Measurements from ENCODE around the gene OARD1.
"Not testable (repeated sequence)": the region's sequence is repeated elsewhere in the genome, so short reads cannot be mapped to it uniquely, and the experiment has no call there.

Gene OARD1

DNA sequence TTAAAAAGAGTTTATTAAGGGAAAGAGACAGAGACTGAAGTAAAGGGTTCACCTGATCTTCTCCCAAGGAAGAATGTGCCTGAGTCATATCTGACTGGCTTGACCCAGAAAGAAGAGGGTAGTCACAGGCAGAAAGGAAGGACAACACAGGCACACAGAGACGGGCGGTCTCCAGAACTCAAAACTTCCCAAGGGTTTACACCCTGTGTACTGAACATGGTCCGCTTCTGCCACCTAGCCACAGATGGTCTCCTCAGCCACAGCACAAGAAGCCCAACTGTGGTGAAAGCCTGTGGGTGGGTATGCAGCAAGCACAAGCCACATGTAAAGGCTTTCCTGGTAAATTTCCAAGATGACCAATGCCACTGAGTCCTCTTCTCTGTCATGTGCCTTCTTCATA lies 50.3 kb downstream of the OARD1 start:
- H2BK15ac ChIP-seq (ENCODE audit: low read length): no peak overlapping the region
- no peak overlapping the region for H4K8ac ChIP-seq (ENCODE audit: low read depth, low read length)
- no peak overlapping the region for H2BK12ac ChIP-seq (ENCODE audit: low read length)
- no peaks in the 10 kb centered on the region for H3K79me1 ChIP-seq (ENCODE audit: low read depth, low read length)
- no peak overlapping the region for H3K4me3 ChIP-seq (ENCODE audit: low read length in 2 of 2)
- H3K4me2 ChIP-seq (ENCODE audit: insufficient read depth, low read length, poor library complexity, severe bottlenecking): no peak overlapping the region
- no peaks in the 10 kb centered on the region for H3K4me1 ChIP-seq (ENCODE audit: control insufficient read depth in 2 of 2, insufficient read depth in 1 of 2, low read depth in 1 of 2, low read length in 2 of 2)
- no peak overlapping the region for H3K14ac ChIP-seq (ENCODE audit: low read length)
- H3K27me3 ChIP-seq (ENCODE audit: control insufficient read depth in 3 of 3, insufficient read depth in 3 of 3, low read depth in 1 of 3, low read length in 3 of 3): no peaks in the 10 kb centered on the region
- no peak overlapping the region for H4K91ac ChIP-seq (ENCODE audit: low read depth, low read length, poor library complexity)
- H2AFZ ChIP-seq (ENCODE audit: low read length): no peak overlapping the region
- H2AK5ac ChIP-seq (ENCODE audit: low read depth, low read length): no peak overlapping the region
- no peak overlapping the region for H3K23ac ChIP-seq (ENCODE audit: low read depth, low read length, poor library complexity)
- H2BK120ac ChIP-seq (ENCODE audit: low read depth, low read length): no peak overlapping the region
- H3K9ac ChIP-seq (ENCODE audit: low read depth, low read length, poor library complexity): no peak overlapping the region
- H3K9me3 ChIP-seq (replicated peaks in 1 of 2; ENCODE audit: control insufficient read depth in 2 of 2, insufficient read depth in 1 of 2, low read depth in 1 of 2, low read length in 2 of 2): no peaks in the 10 kb centered on the region
- no peak for DNase-seq (ENCODE audit: low spot score)
- H3K36me3 ChIP-seq (replicated peaks in 1 of 2; ENCODE audit: control insufficient read depth in 2 of 2, insufficient read depth in 2 of 2, low read length in 2 of 2): no peaks in the 10 kb centered on the region
- H3K27ac ChIP-seq (replicated peaks; ENCODE audit: low read length): no peak overlapping the region
- H3K4ac ChIP-seq (ENCODE audit: low read length): no peak overlapping the region
- H3K18ac ChIP-seq (ENCODE audit: low read length): no peak overlapping the region
- WGBS, 2 donors (ENCODE audit: extremely low coverage in 2 of 2, insufficient read length in 2 of 2, insufficient replicate concordance in 1 of 2): no CpG with 5 or more reads among the region's 3 CpGs
- H2BK5ac ChIP-seq (ENCODE audit: low read length): no peak overlapping the region

DNA sequence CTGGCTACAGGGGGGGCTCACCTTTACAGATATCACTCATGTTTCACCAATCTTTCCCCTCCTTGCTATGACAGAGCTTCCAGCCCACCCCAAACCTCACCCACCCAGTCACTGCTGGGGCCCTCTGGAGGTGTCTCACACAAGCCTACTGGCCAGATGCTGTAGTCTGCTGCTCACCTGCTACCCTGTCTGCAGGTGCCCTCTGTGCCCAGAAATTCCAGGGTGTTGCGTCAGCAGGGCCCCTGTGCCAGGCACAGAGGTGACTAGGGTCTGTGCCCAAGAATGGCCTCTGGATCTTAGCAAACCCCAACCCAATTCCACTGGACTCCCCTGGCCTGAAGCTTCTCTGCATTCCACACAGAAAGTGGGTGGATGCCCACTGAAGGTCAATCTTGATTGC lies 54.5 kb downstream of the OARD1 start:
- Histone ChIP-seq H3K27ac (replicated peaks; ENCODE audit: low read length) (no peak overlapping the region), H3K4me1 (ENCODE audit: control insufficient read depth in 2 of 2, insufficient read depth in 1 of 2, low read depth in 1 of 2, low read length in 2 of 2) (no peaks in the 10 kb centered on the region), H2AK5ac (ENCODE audit: low read depth, low read length) (no peak overlapping the region), H4K91ac (ENCODE audit: low read depth, low read length, poor library complexity) (no peak overlapping the region), H3K4ac (ENCODE audit: low read length) (no peak overlapping the region), H3K9me3 (replicated peaks in 1 of 2; ENCODE audit: control insufficient read depth in 2 of 2, insufficient read depth in 1 of 2, low read depth in 1 of 2, low read length in 2 of 2) (peaks cover 0 to 2% of the 10 kb centered on the region in 2 donors), H3K4me2 (ENCODE audit: insufficient read depth, low read length, poor library complexity, severe bottlenecking) (no peak overlapping the region), H2AFZ (ENCODE audit: low read length) (no peak overlapping the region), H3K14ac (ENCODE audit: low read length) (no peak overlapping the region), H3K18ac (ENCODE audit: low read length) (no peak overlapping the region), H2BK12ac (ENCODE audit: low read length) (no peak overlapping the region), H2BK15ac (ENCODE audit: low read length) (no peak overlapping the region), H3K4me3 (ENCODE audit: low read length in 2 of 2) (no peak overlapping the region), H3K9ac (ENCODE audit: low read depth, low read length, poor library complexity) (no peak overlapping the region), H3K27me3 (ENCODE audit: control insufficient read depth in 3 of 3, insufficient read depth in 3 of 3, low read depth in 1 of 3, low read length in 3 of 3) (no peaks in the 10 kb centered on the region), H3K79me1 (ENCODE audit: low read depth, low read length) (no peaks in the 10 kb centered on the region), H4K8ac (ENCODE audit: low read depth, low read length) (no peak overlapping the region), H2BK5ac (ENCODE audit: low read length) (no peak overlapping the region), H3K23ac (ENCODE audit: low read depth, low read length, poor library complexity) (no peak overlapping the region), H3K36me3 (replicated peaks in 1 of 2; ENCODE audit: control insufficient read depth in 2 of 2, insufficient read depth in 2 of 2, low read length in 2 of 2) (no peaks in the 10 kb centered on the region), H2BK120ac (ENCODE audit: low read depth, low read length) (no peak overlapping the region)
- no CpG with 5 or more reads among the region's 1 CpG for WGBS, 2 donors (ENCODE audit: extremely low coverage in 2 of 2, insufficient read length in 2 of 2, insufficient replicate concordance in 1 of 2)
- DNase-seq (ENCODE audit: low spot score): no peak

DNA sequence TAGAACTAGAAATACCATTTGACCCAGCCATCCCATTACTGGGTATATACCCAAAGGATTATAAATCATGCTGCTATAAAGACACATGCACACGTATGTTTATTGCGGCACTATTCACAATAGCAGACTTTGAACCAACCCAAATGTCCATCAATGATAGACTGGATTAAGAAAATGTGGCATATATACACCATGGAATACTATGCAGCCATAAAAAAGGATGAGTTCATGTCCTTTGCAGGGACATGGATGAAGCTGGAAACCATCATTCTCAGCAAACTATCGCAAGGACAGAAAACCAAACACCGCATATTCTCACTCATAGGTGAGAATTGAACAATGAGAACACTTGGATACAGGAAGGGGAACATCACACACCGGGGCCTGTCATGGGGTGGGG lies 56.3 kb downstream of the OARD1 start:
- not testable (repeated sequence) for H2BK15ac ChIP-seq (ENCODE audit: low read length); H3K4me2 ChIP-seq (ENCODE audit: insufficient read depth, low read length, poor library complexity, severe bottlenecking); H4K91ac ChIP-seq (ENCODE audit: low read depth, low read length, poor library complexity); H3K36me3 ChIP-seq (replicated peaks in 1 of 2; ENCODE audit: control insufficient read depth in 2 of 2, insufficient read depth in 2 of 2, low read length in 2 of 2); H3K18ac ChIP-seq (ENCODE audit: low read length); H3K4ac ChIP-seq (ENCODE audit: low read length); H3K79me1 ChIP-seq (ENCODE audit: low read depth, low read length); H3K27me3 ChIP-seq (ENCODE audit: control insufficient read depth in 3 of 3, insufficient read depth in 3 of 3, low read depth in 1 of 3, low read length in 3 of 3); H3K4me3 ChIP-seq (ENCODE audit: low read length in 2 of 2); H2AK5ac ChIP-seq (ENCODE audit: low read depth, low read length); H4K8ac ChIP-seq (ENCODE audit: low read depth, low read length); H3K9ac ChIP-seq (ENCODE audit: low read depth, low read length, poor library complexity); H3K9me3 ChIP-seq (replicated peaks in 1 of 2; ENCODE audit: control insufficient read depth in 2 of 2, insufficient read depth in 1 of 2, low read depth in 1 of 2, low read length in 2 of 2); H2AFZ ChIP-seq (ENCODE audit: low read length); H3K23ac ChIP-seq (ENCODE audit: low read depth, low read length, poor library complexity); H3K4me1 ChIP-seq (ENCODE audit: control insufficient read depth in 2 of 2, insufficient read depth in 1 of 2, low read depth in 1 of 2, low read length in 2 of 2); H2BK12ac ChIP-seq (ENCODE audit: low read length); H3K14ac ChIP-seq (ENCODE audit: low read length); H3K27ac ChIP-seq (replicated peaks; ENCODE audit: low read length); H2BK120ac ChIP-seq (ENCODE audit: low read depth, low read length); DNase-seq (ENCODE audit: low spot score); H2BK5ac ChIP-seq (ENCODE audit: low read length)
- no CpG with 5 or more reads among the region's 5 CpGs for WGBS, 2 donors (ENCODE audit: extremely low coverage in 2 of 2, insufficient read length in 2 of 2, insufficient replicate concordance in 1 of 2)

DNA sequence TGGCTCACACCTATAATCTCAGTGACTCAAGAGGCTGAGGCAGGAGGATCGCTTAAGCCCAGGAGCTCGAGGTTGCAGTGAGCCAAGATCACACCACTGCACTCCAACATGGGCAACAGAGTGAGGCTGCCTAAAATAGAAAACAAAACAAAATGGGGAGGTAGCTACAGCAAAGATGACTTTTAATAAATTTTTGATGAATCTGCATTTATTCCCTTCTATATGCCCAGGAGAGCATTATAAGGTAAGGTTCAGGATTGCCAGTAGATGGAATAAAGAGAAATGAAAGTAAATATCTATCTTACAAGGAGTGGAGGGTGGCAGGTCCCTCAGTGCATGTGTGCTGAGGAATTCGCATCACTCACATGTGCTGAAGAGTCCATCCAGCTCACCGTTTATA lies 57.4 kb downstream of the OARD1 start:
- H3K79me1 ChIP-seq (ENCODE audit: low read depth, low read length): no peaks in the 10 kb centered on the region
- H3K4me2 ChIP-seq (ENCODE audit: insufficient read depth, low read length, poor library complexity, severe bottlenecking): no peak overlapping the region
- H2BK120ac ChIP-seq (ENCODE audit: low read depth, low read length): no peak overlapping the region
- WGBS, 2 donors (ENCODE audit: extremely low coverage in 2 of 2, insufficient read length in 2 of 2, insufficient replicate concordance in 1 of 2): no CpG with 5 or more reads among the region's 4 CpGs
- DNase-seq (ENCODE audit: low spot score): no peak
- H2BK5ac ChIP-seq (ENCODE audit: low read length): no peak overlapping the region
- peaks cover 0 to 2% of the 10 kb centered on the region in 2 donors for H3K9me3 ChIP-seq (replicated peaks in 1 of 2; ENCODE audit: control insufficient read depth in 2 of 2, insufficient read depth in 1 of 2, low read depth in 1 of 2, low read length in 2 of 2)
- H3K4ac ChIP-seq (ENCODE audit: low read length): no peak overlapping the region
- H3K4me3 ChIP-seq (ENCODE audit: low read length in 2 of 2): no peak overlapping the region
- no peak overlapping the region for H2BK12ac ChIP-seq (ENCODE audit: low read length)
- no peak overlapping the region for H3K9ac ChIP-seq (ENCODE audit: low read depth, low read length, poor library complexity)
- H2BK15ac ChIP-seq (ENCODE audit: low read length): no peak overlapping the region
- no peak overlapping the region for H4K8ac ChIP-seq (ENCODE audit: low read depth, low read length)
- H3K23ac ChIP-seq (ENCODE audit: low read depth, low read length, poor library complexity): no peak overlapping the region
- H3K27me3 ChIP-seq (ENCODE audit: control insufficient read depth in 3 of 3, insufficient read depth in 3 of 3, low read depth in 1 of 3, low read length in 3 of 3): no peaks in the 10 kb centered on the region
- no peak overlapping the region for H3K14ac ChIP-seq (ENCODE audit: low read length)
- no peaks in the 10 kb centered on the region for H3K36me3 ChIP-seq (replicated peaks in 1 of 2; ENCODE audit: control insufficient read depth in 2 of 2, insufficient read depth in 2 of 2, low read length in 2 of 2)
- H3K27ac ChIP-seq (replicated peaks; ENCODE audit: low read length): no peak overlapping the region
- H3K4me1 ChIP-seq (ENCODE audit: control insufficient read depth in 2 of 2, insufficient read depth in 1 of 2, low read depth in 1 of 2, low read length in 2 of 2): no peaks in the 10 kb centered on the region
- H2AFZ ChIP-seq (ENCODE audit: low read length): no peak overlapping the region
- H2AK5ac ChIP-seq (ENCODE audit: low read depth, low read length): no peak overlapping the region
- H3K18ac ChIP-seq (ENCODE audit: low read length): no peak overlapping the region
- H4K91ac ChIP-seq (ENCODE audit: low read depth, low read length, poor library complexity): no peak overlapping the region
